DMS 273 (cell line): ENCODE results near the gene NUP85.
"Not testable (repeated sequence)": the region's sequence is repeated elsewhere in the genome, so short reads cannot be mapped to it uniquely, and the experiment has no call there.

ENCODE experiments used
- DNase-seq: peaks from one replicate; lab custom pipeline; 2025; ENCODE audit not compliant: unreplicated experiment; lab: John Stamatoyannopoulos, UW

The NUP85 gene

DNA sequence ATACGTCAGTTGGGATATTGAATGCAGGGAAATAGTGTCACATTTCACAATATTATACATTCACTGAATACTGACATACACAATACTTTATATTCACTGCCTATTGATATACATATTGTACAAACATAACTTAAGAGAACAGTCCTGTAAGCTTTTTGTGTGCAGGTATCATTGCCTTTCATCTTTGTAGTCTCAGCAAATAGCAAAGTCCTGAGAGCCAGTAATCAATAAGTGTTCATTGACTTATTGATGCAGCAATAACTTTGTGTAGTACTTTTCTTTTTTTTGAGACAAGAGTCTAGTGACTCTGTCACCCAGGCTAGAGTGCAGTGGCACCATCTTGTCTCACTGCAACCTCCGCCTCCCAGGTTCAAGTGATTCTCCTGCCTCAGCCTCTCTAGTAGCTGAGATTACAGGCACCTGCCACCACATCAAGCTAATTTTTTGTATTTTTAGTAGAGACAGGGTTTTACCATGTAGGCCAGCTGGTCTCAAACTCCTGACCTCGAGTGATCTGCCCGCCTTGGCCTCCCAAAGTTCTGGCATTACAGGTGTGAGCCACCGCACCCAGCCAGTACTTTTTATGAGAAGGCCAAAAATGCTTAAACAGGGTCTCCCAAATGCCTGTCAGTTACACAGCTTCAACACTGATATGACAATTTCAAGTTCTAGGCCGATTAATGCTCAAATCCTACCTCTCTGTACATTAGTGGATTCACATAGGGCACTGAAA, 5.4 kb upstream of the NUP85 start:
- no peak for DNase-seq

GRCh38 chr17:75205793-75206163, 299 bp downstream of the NUP85 start:
- DNase-seq: no peak

DNA sequence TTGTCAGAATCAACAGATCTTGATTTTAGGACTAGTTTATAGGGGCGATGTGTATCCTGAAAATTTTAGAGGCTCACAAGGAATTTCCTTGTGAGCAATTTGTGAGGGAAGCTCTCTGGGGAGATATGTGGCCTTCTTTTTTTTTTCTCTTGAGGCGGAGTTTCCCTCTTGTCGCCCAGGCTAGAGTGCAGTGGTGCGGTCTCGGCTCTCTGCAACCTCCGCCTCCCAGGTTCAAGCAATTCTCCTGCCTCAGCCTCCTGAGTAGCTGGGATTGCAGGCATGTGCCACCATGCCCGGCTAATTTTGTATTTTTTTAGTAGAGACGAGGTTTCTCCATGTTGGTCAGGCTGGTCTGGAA, 1.6 kb downstream of the NUP85 start:
- DNase-seq: not testable (repeated sequence)

DNA sequence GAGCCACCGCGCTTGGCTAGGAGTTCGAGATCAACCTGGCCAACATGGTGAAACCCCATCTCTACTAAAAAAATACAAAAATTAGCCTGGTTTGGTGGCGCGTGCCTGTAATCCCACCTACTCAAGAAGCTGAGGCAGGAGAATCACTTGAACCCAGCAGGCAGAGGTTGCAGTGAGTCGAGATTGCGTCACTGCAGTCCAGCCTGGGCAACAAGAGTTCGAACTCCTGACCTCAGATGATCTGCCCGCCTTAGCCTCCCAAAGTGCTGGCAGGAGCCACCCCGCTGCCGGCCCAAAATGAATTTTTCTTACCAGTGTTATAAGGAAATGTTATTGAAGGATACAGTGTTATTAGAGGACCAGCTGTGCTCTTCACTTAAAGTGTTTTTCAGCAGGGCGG, 2.3 kb downstream of the NUP85 start:
- no peak for DNase-seq

DNA sequence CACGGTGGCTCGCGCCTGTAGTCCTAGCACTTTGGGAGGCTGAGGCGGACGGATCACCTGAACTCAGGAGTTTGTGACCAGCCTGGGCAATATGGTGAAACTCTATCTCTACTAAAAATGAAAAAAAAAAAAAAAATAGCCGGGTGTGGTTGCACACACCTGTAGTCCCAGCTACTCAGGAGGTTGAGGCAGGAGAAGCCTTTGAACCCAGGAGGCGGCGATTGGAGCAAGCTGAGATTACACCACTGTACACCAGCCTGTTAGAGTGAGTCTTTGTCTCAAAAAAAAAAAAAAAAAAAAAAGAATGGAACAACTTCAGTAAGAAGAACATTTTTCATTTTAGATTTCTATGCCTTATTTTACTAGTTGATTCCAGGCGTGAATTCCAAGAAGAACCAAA, 2.7 kb downstream of the NUP85 start:
- DNase-seq: no peak

GRCh38 chr17:75209061-75209460, 3.6 kb downstream of the NUP85 start:
- DNase-seq: no peak

GRCh38 chr17:75218131-75218530, 12.7 kb downstream of the NUP85 start:
- DNase-seq: no peak

- no peak for DNase-seq
These were observed 14.3 kb downstream of the NUP85 start for GRCh38 chr17:75219815-75220214.

- DNase-seq: no peak
These were observed 19.5 kb downstream of the NUP85 start for GRCh38 chr17:75225016-75225415.

DNA sequence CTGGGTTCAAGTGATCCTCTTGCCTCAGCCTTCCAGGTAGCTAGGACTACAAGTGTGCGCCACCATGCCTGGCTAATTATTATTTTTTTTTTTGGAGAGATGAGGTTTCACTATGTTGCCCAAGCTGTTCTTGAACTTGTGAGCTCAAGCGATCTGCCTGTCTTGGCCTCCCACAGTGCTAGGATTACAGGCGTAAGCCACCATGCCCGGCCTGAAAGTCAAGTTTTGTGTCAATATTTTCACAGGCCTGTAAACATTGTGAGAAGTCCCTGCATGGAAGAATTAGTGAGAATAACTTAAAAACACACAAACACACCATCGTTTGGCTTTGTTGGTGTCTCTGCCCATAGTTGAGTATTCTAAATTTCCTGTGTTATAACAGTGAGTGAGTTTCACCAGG, 22.2 kb downstream of the NUP85 start:
- no peak for DNase-seq

DNA sequence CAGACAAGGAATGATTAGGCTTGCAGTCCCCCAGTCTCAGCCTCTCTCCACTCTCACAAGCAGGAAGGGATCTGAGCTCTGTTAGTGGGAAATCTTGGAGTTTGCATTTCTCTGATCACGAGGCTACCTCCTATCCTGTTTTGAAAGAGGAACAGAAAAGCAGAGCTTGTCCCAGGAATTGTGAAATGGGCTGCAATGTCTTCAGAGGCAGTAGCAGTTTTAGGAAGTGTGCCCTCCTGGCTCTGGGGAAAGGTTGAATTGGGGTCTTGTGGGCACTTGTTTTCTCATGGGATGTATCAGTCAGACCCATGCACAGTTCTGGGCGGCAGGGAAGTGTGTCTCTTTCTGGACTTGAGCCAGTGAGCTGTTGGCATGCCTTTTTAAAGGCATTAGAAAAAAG, 22.8 kb downstream of the NUP85 start:
- DNase-seq: no peak

DNA sequence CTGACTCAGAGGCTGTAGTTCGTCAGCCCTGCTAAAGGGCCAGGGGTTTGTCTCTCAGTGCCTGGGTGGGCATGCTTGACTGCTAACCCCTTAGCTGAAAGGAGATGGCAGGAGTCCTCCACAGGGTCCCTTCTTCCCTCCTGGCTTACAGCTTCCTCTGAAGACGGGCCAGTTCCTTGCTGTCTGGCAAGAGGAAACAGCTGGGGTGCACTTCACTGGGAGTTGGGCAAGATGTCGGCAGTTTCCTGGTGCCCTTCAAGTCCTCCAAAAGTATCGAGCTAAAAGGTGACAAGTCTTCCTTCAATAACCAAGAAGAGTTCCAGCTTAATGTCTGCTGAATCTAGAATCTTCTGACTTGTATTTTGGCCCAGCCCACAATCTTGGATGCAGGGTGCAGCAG, 23.4 kb downstream of the NUP85 start:
- DNase-seq: no peak

DNA sequence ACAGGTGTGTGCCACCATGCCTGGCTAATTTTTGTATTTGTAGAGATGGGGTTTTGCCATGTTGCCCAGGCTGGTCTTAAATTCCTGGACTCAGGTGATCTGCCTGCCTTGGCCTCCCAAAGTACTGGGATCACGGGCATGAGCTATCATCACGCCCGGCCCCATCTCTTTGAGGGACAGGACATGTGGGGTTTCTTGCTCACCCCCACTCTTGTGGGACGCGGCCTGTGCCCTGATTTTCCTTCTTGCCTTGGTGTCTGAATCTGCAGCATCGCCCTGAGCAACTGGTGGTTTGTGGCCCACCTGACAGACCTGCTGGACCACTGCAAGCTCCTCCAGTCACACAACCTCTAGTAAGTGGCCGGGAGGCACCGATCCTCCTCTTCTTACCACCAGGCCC, 25.6 kb downstream of the NUP85 start:
- no peak for DNase-seq

DNA sequence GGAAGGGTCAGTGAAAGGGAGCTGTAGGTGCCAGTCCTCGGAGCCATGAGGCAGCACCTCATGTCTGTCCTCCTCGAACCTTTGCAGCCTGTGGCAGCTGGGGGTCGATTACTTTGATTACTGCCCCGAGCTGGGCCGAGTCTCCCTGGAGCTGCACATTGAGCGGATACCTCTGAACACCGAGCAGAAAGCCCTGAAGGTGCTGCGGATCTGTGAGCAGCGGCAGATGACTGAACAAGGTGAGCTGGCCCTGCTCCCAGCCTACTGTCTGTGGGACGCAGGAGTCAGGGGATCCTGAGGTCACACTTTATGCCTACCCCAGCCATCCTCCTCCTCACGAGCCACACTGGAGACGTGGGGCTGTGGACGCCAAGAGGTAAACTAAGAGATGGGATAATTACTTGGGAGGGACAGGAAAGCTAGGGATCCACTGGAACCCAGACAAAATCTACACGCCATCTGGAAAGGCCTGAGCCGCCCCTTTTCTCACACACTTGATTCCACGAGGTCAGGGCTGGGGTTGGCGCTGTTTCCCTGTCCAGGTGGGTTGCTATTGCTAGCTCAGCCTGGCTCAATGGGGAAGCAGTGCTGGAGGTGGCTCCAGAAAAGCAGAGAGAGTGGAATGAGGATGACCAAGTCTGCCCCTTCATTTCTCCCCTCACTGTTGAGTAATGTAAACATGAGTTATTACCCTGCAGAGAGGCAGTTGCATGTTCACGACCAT, 26.4 kb downstream of the NUP85 start:
- no peak for DNase-seq

GRCh38 chr17:75232786-75233185, 27.3 kb downstream of the NUP85 start:
- no peak for DNase-seq

- DNase-seq: peak; percentile 28
These were observed 31.9 kb downstream of the NUP85 start for GRCh38 chr17:75237100-75238014.

DNA sequence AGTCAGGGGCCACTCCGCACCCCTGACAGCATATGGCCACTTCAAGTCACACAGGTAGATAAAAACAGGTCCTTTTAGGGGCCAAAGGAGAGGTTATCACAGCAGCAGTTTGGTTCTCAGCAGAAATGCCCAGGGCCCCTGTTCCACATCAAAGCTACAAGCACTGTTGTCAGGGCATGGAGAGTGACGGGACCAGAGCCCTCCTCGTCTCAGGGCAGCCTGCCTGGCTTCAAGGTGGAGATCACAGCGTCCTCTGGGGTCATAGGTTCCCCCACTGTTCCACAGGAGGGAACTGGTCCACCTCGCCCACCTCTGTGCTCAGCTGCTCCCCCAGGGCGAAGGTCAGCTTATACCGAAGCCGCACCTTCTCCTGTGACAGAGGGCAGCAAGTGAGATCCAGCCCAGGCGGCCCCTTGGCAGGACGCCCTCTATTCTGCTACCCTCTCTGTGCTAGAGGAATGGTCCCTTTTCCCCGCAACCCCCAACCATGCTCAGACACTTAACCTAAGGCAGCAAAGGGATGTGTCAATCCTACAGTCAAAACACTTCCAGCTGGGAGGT, 32.6 kb downstream of the NUP85 start:
- DNase-seq: peak; percentile 34

DNA sequence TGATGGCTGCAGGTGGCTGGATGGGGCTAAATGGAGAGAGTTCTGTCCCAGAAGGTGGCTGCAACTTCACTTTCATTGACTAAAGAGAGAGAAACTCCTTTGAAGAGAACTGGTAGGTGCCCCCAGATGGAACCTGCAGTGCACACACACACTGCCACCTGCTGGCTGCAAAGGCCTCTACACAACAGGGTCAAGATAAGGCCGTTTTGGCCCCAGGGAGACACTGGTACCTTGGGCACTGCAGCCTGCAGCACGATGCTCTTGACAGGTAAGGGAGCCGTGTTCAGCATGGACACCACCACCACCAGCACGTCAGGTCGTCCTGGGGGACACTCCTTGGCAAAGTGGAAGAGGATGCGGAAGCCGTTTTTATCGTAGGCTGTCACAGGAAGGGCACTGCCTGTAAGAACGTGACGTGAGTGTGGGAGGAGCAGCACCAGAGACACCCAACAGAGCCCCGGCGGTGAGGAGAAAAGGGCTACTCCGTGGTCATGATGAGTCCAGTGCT, 33.3 kb downstream of the NUP85 start:
- peak; percentile 83 for DNase-seq

GRCh38 chr17:75239214-75239613, 33.7 kb downstream of the NUP85 start:
- no peak for DNase-seq

GRCh38 chr17:75239778-75240393, 34.4 kb downstream of the NUP85 start:
- DNase-seq: no peak
